ENCODE measurements around the gene CS.
"Not testable (repeated sequence)": the region's sequence is repeated elsewhere in the genome, so short reads cannot be mapped to it uniquely, and the experiment has no call there.

The CS gene

DNA sequence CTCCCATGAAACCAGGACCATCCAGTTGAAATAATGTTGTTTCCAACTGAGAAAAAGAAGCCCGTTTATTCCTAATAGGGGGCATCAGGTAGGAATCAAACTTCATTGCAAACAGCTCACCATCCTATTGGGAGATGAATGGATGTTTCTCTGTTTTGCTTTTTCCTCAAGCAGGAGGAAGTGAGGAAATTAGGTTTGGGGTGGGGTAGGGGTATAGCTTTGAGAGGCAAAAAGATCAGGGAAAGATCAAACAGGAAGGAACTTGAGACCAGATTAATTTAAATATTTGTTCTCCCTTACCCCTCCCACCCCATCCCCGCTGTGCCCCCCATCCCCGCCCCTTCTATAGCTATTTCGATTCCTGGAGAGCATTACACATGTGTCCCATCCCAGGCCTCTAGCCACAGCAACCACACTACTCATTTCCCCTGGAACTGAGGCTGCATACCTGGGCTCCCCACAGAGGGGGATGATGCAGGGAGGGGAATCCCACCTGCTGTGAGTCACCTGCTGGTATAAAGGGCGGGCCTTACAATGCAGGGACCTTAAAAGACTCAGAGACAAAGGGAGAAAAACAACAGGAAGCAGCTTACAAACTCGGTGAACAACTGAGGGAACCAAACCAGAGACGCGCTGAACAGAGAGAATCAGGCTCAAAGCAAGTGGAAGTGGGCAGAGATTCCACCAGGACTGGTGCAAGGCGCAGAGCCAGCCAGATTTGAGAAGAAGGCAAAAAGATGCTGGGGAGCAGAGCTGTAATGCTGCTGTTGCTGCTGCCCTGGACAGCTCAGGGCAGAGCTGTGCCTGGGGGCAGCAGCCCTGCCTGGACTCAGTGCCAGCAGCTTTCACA lies 38.4 kb upstream of the CS start, which contains the start of gene IL23A:
Gene IL23A (plus strand): TSS at position 577 of the 850 bp plus-strand sequence. CDS start 161 bp downstream, at position 738.
- Mint-ChIP-seq H3K4me1 (peaks cover 8% of the 10 kb centered on the region), H3K27me3 (ENCODE audit: low read depth, poor library complexity) (peaks cover 15% of the 10 kb centered on the region), H3K4me3 (no peak within 1 kb of the TSS), H3K36me3 (ENCODE audit: low read depth) (peaks cover 5% of the 10 kb centered on the region), H3K9me3 (no peaks in the 10 kb centered on the region), H3K27ac (no peak within 1 kb of the TSS)
- DNase-seq = no peak
- TF ChIP-seq, protein P1, sequence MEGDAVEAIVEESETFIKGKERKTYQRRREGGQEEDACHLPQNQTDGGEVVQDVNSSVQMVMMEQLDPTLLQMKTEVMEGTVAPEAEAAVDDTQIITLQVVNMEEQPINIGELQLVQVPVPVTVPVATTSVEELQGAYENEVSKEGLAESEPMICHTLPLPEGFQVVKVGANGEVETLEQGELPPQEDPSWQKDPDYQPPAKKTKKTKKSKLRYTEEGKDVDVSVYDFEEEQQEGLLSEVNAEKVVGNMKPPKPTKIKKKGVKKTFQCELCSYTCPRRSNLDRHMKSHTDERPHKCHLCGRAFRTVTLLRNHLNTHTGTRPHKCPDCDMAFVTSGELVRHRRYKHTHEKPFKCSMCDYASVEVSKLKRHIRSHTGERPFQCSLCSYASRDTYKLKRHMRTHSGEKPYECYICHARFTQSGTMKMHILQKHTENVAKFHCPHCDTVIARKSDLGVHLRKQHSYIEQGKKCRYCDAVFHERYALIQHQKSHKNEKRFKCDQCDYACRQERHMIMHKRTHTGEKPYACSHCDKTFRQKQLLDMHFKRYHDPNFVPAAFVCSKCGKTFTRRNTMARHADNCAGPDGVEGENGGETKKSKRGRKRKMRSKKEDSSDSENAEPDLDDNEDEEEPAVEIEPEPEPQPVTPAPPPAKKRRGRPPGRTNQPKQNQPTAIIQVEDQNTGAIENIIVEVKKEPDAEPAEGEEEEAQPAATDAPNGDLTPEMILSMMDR (IDR thresholded peaks at IDR 0.05) = no peak

DNA sequence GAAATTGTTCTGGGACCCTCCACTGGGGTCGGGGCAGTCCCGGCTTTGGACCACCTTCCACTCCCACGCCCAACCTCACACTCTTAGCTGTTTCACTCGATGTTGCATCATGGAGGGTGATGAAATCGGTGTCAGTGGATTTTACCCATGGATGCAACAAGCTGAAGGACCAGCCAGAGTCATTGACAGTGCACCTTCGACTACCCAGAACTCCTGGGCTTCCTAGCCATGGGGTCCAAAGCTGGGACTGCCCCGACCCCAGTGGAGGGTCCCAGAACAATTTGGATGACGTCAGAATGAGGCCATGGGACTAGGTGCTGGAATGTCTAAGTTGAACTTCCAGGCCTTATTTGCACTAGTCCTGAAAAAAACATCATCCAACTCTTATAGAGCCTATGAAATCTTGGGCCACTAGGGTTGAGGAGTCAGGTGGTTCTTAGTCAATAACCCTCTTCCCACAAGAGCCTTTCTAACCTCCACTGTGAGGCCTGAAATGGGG lies 37.7 kb upstream of the CS start:
- H3K9me3 Mint-ChIP-seq = no peaks in the 10 kb centered on the region
- peaks cover 15% of the 10 kb centered on the region for H3K4me1 Mint-ChIP-seq
- no peaks in the 10 kb centered on the region for H3K36me3 Mint-ChIP-seq (ENCODE audit: low read depth)
- no peak for DNase-seq
- TF ChIP-seq, protein P1 (IDR thresholded peaks at IDR 0.05) = no peak
- H3K4me3 Mint-ChIP-seq = no peak overlapping the region
- no peak overlapping the region for H3K27ac Mint-ChIP-seq
- H3K27me3 Mint-ChIP-seq (ENCODE audit: low read depth, poor library complexity) = peaks cover 15% of the 10 kb centered on the region

DNA sequence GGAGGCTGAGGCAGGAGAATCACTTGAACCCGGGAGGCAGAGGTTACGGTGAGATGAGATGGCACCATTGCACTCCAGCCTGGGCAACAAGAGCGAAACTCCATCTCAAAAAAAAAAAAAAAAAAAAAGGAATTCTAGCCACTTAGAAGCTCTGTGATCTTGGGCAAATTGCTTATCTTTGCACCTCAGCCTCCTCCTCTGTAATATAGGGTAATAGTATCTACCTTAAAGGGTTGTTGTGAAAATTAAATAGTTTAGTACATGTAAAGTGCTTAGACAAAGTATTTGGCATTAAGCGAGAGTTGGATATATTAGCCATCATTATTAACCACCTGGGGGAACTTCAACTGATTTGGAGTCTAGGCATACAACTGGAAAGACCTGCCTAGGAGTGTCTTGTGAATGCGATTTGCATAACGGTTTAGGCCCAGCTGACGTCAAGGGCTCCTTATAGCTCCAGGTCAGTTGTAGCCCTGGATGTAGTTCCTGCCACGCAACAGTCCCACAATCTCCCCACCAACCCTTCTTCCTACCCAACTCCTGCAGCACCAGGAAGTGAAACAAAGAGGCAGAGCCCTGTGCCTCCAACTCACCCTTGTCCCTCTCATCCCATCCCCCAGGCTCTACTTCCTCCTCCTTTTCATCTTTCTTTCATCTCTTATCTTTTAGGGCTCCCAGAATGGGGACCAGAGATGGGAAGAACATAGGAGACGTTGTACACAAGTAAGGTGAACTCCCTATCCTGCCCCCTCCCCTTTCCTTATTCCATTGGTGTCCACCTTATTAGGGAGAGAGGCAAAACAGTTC lies 36.4 kb upstream of the CS start:
- no peak overlapping the region for H3K4me3 Mint-ChIP-seq
- no peaks in the 10 kb centered on the region for H3K9me3 Mint-ChIP-seq
- DNase-seq = no peak
- no peak overlapping the region for H3K27ac Mint-ChIP-seq
- TF ChIP-seq, protein P1 (IDR thresholded peaks at IDR 0.05) = no peak
- peaks cover 26% of the 10 kb centered on the region for H3K4me1 Mint-ChIP-seq
- peaks cover 15% of the 10 kb centered on the region for H3K27me3 Mint-ChIP-seq (ENCODE audit: low read depth, poor library complexity)
- H3K36me3 Mint-ChIP-seq (ENCODE audit: low read depth) = no peaks in the 10 kb centered on the region

DNA sequence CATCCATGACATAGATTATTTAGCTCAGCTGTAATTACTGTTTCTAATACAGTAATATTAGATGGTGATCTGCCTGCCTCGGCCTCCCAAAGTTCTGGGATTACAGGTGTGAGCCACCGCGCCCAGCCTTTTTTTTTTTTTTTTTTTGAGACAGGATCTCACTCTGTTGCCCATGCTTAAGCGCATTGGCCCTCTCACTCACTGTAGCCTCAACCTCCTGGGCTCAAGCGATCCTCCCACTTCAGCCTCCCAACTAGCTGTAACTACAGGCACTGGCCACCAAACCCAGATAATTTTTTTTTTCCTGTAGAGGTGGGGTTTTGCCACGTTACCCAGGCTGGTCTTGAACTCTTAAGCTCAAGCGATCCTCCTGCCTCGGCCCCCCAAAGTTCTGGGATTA lies 35.4 kb upstream of the CS start:
- Mint-ChIP-seq H3K4me1 (peaks cover 26% of the 10 kb centered on the region), H3K27me3 (ENCODE audit: low read depth, poor library complexity) (peaks cover 15% of the 10 kb centered on the region), H3K27ac (peak overlapping the region; percentile 36)
- not testable (repeated sequence) for H3K36me3 Mint-ChIP-seq (ENCODE audit: low read depth); DNase-seq; H3K4me3 Mint-ChIP-seq; H3K9me3 Mint-ChIP-seq

DNA sequence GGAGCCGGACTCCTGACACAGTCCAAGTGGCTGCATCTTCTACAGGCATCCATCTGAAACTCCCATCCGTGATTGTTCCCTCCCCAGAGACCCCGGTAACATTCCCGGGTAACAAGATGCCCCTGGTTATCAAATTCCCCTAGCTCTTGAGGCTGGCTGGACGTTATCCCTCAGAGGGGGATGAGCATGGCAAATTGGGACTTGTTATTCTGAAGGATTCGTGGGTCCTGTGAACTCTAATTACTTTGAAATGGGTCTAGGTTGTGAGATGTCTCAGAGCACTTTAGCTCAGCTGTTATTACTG lies 34.3 kb upstream of the CS start:
- peak overlapping the region; percentile 99 for H3K27ac Mint-ChIP-seq
- H3K36me3 Mint-ChIP-seq (ENCODE audit: low read depth) = no peaks in the 10 kb centered on the region
- DNase-seq = no peak
- no peaks in the 10 kb centered on the region for H3K9me3 Mint-ChIP-seq
- peak overlapping the region; percentile 89 for H3K4me3 Mint-ChIP-seq
- peaks cover 15% of the 10 kb centered on the region for H3K27me3 Mint-ChIP-seq (ENCODE audit: low read depth, poor library complexity)
- peaks cover 26% of the 10 kb centered on the region for H3K4me1 Mint-ChIP-seq
- TF ChIP-seq, protein P1 (IDR thresholded peaks at IDR 0.05) = no peak
